ENCODE measurements around the gene MYBBP1A.

Gene MYBBP1A

DNA sequence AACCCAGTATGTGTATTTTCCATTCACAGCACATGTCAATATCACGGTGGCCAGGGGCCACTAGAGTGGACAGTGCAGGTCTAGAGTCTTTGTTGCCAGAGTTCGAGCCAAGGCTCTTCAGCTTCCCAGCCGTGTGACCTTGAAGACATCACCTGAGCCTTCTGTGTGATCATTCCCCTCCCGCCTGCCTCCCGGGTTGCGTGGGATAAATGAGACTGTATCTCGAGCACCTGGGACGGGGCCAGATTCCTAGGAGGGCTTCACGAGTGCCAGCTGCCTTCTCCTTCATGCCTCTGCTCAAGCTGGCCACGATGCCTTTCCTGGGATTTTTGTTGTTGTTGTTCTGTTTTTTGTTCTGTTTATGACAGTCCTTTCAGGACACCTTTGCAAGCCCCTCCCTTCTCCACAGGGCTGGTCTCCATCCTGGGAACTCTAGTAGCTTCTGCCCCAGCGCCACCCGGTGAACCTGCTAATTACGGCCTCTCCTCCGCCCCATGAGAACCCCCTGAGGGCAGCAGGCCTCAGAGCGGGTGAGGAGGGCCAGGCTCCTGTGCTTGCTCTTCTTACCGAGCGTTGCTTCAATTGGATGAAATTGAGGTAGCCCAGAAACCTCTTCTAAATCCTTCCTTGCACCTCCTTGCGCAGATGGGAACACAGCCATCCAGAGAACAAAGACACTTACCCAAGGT, 52.6 kb downstream of the MYBBP1A start:
- peak overlapping the region in 8 of 11 experiments; percentile 2 to 81 (median 75); a peak in 8 of 22 replicates for H3K4me2 ChIP-seq
- H3K36me3 ChIP-seq: no peaks in the 10 kb centered on the region
- H3K27ac ChIP-seq: no peak overlapping the region
- H3K27me3 ChIP-seq: peaks cover 0 to 32% (median 0%) of the 10 kb centered on the region in 11 experiments; a peak in 10 of 22 replicates
- no peak overlapping the region for H3K4me3 ChIP-seq
- TF ChIP-seq Cebpa-rat (IDR thresholded peaks at IDR 0.05): no peak
- H3K9ac ChIP-seq: no peak overlapping the region
- no peaks in the 10 kb centered on the region for H3K9me3 ChIP-seq (replicated peaks in 1 of 11)
- peaks cover 0 to 76% (median 13%) of the 10 kb centered on the region in 11 experiments; a peak in 11 of 22 replicates for H4K20me1 ChIP-seq
- H3K4me1 ChIP-seq: peaks cover 48 to 91% (median 86%) of the 10 kb centered on the region in 10 experiments

DNA sequence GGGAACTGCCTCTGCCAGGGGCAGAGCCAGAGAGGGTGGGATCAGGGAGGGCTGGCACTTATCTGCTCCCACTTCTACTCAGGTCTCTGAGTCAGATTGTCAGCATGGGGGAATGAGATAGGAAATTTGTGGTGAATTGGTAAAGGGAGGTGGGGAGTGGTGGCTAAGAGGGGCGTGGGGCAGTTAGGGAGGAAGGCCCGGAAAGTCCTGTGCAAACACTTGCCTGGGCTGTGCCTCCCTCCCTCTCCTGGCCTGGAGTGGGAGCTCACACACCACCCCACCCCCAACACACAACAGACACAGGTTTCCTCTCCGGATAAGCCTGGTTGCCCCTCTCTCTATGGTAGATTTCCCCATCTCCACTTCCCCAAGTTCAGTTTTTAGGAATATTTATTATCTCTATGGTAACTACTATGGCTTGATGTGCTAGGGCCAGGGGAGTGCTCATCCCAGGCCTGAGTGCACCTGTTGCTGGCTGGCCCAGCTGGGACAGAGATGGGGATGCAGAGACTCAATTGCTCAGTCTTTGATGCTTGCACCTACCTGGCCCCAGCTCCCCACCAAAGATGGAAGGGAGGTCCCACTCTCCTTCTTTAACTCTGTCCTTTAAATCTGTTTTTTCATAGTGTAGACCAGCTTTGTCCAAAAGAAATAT, 53.8 kb downstream of the MYBBP1A start:
- H3K9ac ChIP-seq: peak overlapping the region in 2 of 11 experiments; percentile 75 to 78; a peak in 1 of 22 replicates
- TF ChIP-seq Cebpa-rat (IDR thresholded peaks at IDR 0.05): no peak
- peak overlapping the region in 10 of 11 experiments; percentile 73 to 98 (median 92); a peak in 19 of 22 replicates for H3K4me2 ChIP-seq
- H3K27me3 ChIP-seq: peaks cover 0 to 40% (median 0%) of the 10 kb centered on the region in 11 experiments; a peak in 10 of 22 replicates
- no peaks in the 10 kb centered on the region for H3K9me3 ChIP-seq (replicated peaks in 1 of 11)
- H3K36me3 ChIP-seq: no peaks in the 10 kb centered on the region
- peaks cover 0 to 83% (median 18%) of the 10 kb centered on the region in 11 experiments; a peak in 11 of 22 replicates for H4K20me1 ChIP-seq
- 0 out of 20 replicates have a peak overlapping the region, but pooled peaks of 1 of the 10 experiments have one; percentile 66 for H3K4me3 ChIP-seq
- H3K27ac ChIP-seq: no peak overlapping the region
- H3K4me1 ChIP-seq: peaks cover 52 to 95% (median 90%) of the 10 kb centered on the region in 10 experiments

DNA sequence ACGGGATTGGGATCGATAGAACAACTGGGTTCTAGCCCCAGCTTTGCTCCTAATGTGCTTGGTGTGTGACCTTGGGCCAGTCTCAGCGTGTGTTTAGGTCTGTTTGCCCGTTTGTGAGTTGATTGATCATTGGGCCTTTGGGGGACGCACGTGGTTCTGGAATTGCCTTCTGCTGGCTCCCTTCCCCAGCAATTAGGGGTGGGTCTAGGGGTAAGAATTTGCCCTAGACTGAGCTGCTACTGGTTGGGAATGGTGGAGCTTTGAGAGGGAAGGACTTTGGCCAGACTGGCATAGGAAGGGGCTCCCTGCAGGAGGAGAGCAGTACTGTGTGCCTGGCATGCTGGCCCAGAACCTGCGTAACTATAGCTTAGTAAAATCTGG, 55.0 kb downstream of the MYBBP1A start:
- peak overlapping the region in 9 of 11 experiments; percentile 42 to 78 (median 67); a peak in 16 of 22 replicates for H3K9ac ChIP-seq
- peaks cover 0 to 71% (median 18%) of the 10 kb centered on the region in 11 experiments; a peak in 11 of 22 replicates for H4K20me1 ChIP-seq
- peak overlapping the region in 7 of 11 experiments; percentile 15 to 73 (median 53); a peak in 8 of 22 replicates for H3K27ac ChIP-seq
- peak overlapping the region; percentile 41 to 72 (median 62); a peak in 19 of 20 replicates for H3K4me3 ChIP-seq
- peaks cover 0 to 40% (median 0%) of the 10 kb centered on the region in 11 experiments; a peak in 10 of 22 replicates for H3K27me3 ChIP-seq
- H3K36me3 ChIP-seq: no peaks in the 10 kb centered on the region
- no peak for TF ChIP-seq Cebpa-rat (IDR thresholded peaks at IDR 0.05)
- H3K9me3 ChIP-seq (replicated peaks in 1 of 11): no peaks in the 10 kb centered on the region
- H3K4me2 ChIP-seq: peak overlapping the region; percentile 73 to 98 (median 92)
- H3K4me1 ChIP-seq: peaks cover 47 to 92% (median 80%) of the 10 kb centered on the region in 10 experiments

DNA sequence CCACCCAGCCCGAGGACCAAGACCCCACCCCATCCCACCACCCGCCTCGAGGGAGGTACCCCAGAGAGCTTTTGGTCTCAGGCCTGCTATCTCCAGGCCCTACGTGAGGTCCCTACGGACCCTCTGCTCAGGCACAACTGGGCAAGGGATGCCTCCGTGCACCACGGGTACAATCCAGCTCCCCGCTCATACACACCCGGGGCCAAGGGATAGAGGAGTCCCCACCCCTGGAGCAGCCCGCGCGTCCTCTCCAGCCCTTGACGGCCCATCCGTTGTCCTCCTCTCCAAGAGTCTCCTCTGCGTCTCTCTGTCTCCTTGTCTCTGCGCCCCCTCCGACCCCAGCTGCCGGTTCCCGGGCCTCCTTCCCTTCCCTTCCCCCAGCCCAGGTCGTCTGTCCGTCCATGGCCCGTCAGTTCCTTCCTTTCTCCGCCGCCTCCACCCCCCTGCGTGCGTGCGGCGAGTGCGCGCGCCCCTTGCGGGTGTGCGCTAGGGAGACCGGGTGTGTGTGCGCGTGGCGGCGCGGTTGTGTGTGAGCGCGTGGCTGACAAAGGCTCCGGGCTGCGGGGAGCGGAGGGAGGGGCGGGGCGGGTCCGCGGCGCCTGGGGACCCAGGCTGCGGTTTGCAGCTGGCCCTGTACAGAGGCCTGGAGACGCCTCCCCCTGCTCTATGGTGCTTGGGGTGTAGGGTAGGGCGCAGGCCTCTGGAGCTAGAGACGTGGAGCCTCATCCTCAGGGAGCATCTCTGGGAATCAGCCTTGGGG, 55.6 kb downstream of the MYBBP1A start:
- Histone ChIP-seq H3K27me3 (peaks cover 0 to 40% (median 0%) of the 10 kb centered on the region in 11 experiments; a peak in 10 of 22 replicates), H3K9ac (peak overlapping the region in 10 of 11 experiments; percentile 21 to 78 (median 66); a peak in 19 of 22 replicates), H3K4me2 (peak overlapping the region; percentile 73 to 98 (median 92))

DNA sequence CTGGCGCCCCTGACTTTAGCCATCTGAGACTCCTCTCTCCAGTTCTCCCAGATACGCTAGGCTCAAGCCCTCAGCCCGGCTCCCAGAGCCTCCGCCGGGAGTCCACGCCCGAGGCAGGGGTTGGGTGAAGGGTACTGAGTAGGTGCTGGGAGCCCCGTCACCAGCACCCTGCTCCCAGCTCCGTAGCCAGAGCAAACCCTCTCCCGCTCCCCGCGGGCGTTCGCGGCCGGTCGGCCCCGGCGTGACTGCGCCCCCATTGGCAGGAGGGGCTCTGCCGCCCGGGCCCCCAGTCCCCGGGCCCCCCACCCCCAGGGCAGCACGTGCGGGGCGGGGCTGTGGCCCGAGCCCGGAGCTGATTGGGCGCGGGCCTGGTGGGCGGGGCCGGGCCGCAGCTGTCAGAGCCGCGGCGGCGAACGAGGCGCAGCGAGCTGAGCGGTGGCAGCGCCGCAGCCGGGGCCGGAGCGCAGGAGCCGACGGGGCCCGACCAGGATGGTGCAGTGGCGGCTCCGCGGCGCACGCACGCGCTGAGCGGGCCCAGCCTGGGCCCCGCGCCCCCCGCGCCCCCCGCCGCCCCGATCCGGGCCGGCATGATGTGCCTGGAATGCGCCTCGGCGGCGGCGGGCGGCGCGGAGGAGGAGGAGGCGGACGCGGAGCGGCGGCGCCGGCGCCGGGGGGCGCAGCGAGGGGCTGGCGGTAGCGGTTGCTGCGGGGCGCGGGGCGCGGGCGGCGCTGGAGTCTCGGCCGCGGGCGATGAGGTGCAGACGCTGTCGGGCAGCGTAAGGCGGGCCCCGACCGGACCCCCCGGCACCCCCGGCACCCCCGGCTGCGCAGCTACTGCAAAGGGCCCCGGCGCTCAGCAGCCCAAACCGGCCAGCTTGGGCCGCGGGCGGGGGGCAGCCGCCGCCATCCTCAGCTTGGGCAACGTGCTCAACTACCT, 56.5 kb downstream of the MYBBP1A start, which contains the start of gene SPNS2:
TSS of gene SPNS2 (plus strand) at position 421 of the 937 bp plus-strand sequence. CDS start at position 588, 167 bp downstream.
- Histone ChIP-seq H3K4me1 (peaks cover 33 to 77% (median 66%) of the 10 kb centered on the region in 10 experiments), H3K27ac (peak within 1 kb of the TSS in 7 of 11 experiments; percentile 15 to 73 (median 53); a peak in 12 of 22 replicates), H3K36me3 (no peaks in the 10 kb centered on the region), H3K9me3 (replicated peaks in 1 of 11) (no peaks in the 10 kb centered on the region), H4K20me1 (peaks cover 0 to 58% (median 18%) of the 10 kb centered on the region in 11 experiments; a peak in 11 of 22 replicates), H3K4me3 (peak within 1 kb of the TSS; percentile 41 to 72 (median 62)), H3K27me3 (peaks cover 0 to 40% (median 0%) of the 10 kb centered on the region in 11 experiments; a peak in 10 of 22 replicates), H3K4me2 (peak within 1 kb of the TSS; percentile 73 to 98 (median 92)), H3K9ac (peak within 1 kb of the TSS in 10 of 11 experiments; percentile 21 to 78 (median 66); a peak in 19 of 22 replicates)
- TF ChIP-seq Cebpa-rat (IDR thresholded peaks at IDR 0.05): no peak

More for the DNA sequence above, 55.6 kb downstream of the MYBBP1A start:
- Histone ChIP-seq H3K36me3 (no peaks in the 10 kb centered on the region), H3K4me3 (peak overlapping the region; percentile 41 to 72 (median 62)), H3K27ac (peak overlapping the region in 7 of 11 experiments; percentile 15 to 73 (median 53); a peak in 12 of 22 replicates), H4K20me1 (peaks cover 0 to 66% (median 18%) of the 10 kb centered on the region in 11 experiments; a peak in 11 of 22 replicates), H3K9me3 (replicated peaks in 1 of 11) (no peaks in the 10 kb centered on the region), H3K4me1 (peaks cover 41 to 86% (median 75%) of the 10 kb centered on the region in 10 experiments)
- TF ChIP-seq Cebpa-rat (IDR thresholded peaks at IDR 0.05): no peak

DNA sequence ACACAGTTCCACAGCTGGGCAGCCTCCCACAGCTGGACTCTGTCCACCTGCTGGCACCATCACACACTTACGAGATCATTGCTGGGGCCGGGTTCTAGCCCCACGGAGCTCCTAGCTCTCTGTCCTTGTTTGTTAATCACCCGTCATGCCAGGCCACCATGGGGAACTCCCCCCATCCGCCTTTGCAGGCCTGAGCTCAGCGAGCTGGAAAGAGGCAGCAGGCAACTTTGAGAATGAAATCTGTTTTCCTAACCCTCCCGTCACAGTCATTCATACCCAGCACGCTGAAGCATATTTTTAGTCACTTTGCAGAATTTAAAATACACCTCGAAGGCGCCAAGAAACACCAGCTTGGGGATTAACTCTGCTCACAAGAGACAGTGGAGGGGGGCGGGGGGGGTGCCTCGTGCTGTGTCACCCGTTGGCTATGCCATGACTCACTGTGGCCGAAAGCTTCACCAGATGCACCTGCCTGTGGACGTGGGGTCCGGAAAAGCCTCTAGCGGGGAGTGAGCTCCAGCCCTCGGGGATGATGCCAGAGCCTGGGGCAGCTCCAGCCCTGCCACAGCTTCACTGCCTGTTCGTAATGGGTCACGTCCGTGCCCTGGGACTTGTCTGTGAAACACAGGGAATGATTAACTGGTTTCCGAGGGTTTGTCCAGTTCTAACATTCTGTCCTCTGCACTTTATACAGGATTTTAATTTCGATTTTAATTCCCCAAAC, 57.9 kb downstream of the MYBBP1A start:
- Histone ChIP-seq H3K4me2 (peak overlapping the region; percentile 73 to 98 (median 92)), H3K27me3 (peaks cover 0 to 40% (median 0%) of the 10 kb centered on the region in 11 experiments; a peak in 10 of 22 replicates), H3K9me3 (replicated peaks in 1 of 11) (no peaks in the 10 kb centered on the region), H3K4me3 (peak overlapping the region in 1 of 10 experiments; percentile 6; a peak in 1 of 20 replicates), H3K27ac (peak overlapping the region in 3 of 11 experiments; percentile 29 to 51 (median 34); a peak in 4 of 22 replicates), H3K4me1 (peaks cover 45 to 72% (median 62%) of the 10 kb centered on the region in 10 experiments), H4K20me1 (peaks cover 0 to 44% (median 18%) of the 10 kb centered on the region in 11 experiments; a peak in 12 of 22 replicates), H3K36me3 (no peaks in the 10 kb centered on the region), H3K9ac (peak overlapping the region in 4 of 11 experiments; percentile 6 to 44 (median 18); a peak in 3 of 22 replicates)
- no peak for TF ChIP-seq Cebpa-rat (IDR thresholded peaks at IDR 0.05)

Data from BLaER1 treated with 17β-estradiol and CSF1 and Interleukin-3, amounts not matched to agents 10 nM and 100 nM (cell line).